ENCODE measurements around the gene SNTB2. TPM values are rescaled to one million over a fixed set of nuclear protein-coding genes. Genes with fewer than 3 reads are reported as not detected.

The SNTB2 gene
- total and polyA plus RNA-seq, 10 of the 15 experiments (the other 5 are each of a cell fraction or from before 2014, with no cell fraction given): 1.2 to 15.7 (median 5.0) TPM

DNA sequence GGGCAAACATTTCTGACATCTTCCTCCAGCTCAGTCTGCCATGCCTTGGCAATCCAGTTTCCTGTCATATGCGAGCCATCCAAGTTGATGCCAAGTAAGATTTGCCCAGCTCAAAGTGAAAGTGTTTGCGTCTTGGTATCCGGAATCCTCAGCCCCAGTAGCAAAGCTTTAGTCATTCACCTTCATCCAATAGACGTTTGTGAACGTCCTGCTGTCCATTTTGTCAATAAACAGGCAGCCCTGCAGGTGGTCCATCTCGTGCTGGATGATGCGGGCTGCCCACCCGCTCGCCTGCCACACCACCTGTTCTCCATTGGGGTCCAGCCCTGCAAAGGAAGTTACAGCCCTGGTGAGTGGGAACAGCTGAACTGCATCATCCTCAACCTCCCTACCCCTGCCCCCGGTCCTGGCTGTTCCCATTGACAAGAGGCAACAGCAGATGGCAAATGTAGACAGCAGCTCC, 141.9 kb downstream of the SNTB2 start:
- DNase-seq (ENCODE audit: low read depth, low spot score): no peak
- SMC1A ChIA-PET (ENCODE audit: uncharacterized antibody, unreplicated experiment): interaction anchor here (1.3 to 1.9 kb wide), 2 partner anchors 11 to 17 kb away, joined by 4 read pairs; no protein-coding TSS in a partner anchor
- H3K4me1 ChIP-seq (ENCODE audit: control insufficient read depth, insufficient read depth, low read length): peaks cover 10% of the 10 kb centered on the region
- under 1% methylated on average over 10 of the region's 10 CpGs for WGBS (ENCODE audit: insufficient coverage, insufficient replicate concordance, low lambda C conversion rate, missing lambda C conversion rate)
- TF ChIP-seq GATAD2B (conservative IDR thresholded peaks at IDR 0.05; ENCODE audit: low read depth): no peak
- 0 out of 2 replicates have a peak, but pooled peaks have one; percentile 18 for TF ChIP-seq SMAD5 (IDR thresholded peaks at IDR 0.05; ENCODE audit: low read depth)
- TF ChIP-seq CHD4 (IDR thresholded peaks at IDR 0.05): no peak
- H2AFZ ChIP-seq (ENCODE audit: control insufficient read depth, low read depth, low read length): no peak overlapping the region
- BruUV-seq (replicated peaks): no TSS peak
- intact Hi-C loops (cut with micrococcal nuclease; ENCODE audit: unreplicated experiment): no loop called here
- H3K4me3 ChIP-seq: peak overlapping the region; percentile 89
- peaks cover 8% of the 10 kb centered on the region; the same call in 1 of the 2 replicates for H4K20me1 ChIP-seq (ENCODE audit: control insufficient read depth, insufficient read depth)
- RAD21 ChIA-PET (ENCODE audit: unreplicated experiment): no interaction called here
- CTCF ChIA-PET: interaction anchor here (1.1 to 2.3 kb wide), 4 partner anchors 10 to 67 kb away, joined by 3 to 9 read pairs (median 7); partner anchors contain the start of gene COG8
- no peak for ATAC-seq
- H3K27me3 ChIP-seq (replicated peaks in 1 of 2; ENCODE audit: control insufficient read depth in 2 of 2, insufficient read depth in 2 of 2, low read length in 1 of 2): no peaks in the 10 kb centered on the region
- peaks cover 13 to 29% of the 10 kb centered on the region in 2 experiments for H3K36me3 ChIP-seq (ENCODE audit: control insufficient read depth in 2 of 2, insufficient read depth in 2 of 2, low read length in 1 of 2)
- 0 out of 2 replicates have a peak overlapping the region, but pooled peaks have one; percentile 18 for H3K27ac ChIP-seq (ENCODE audit: control insufficient read depth, insufficient read depth)
- peak overlapping the region; percentile 88 for H3K9ac ChIP-seq (ENCODE audit: control insufficient read depth, insufficient read depth, low read length)
- H3K79me2 ChIP-seq (ENCODE audit: control insufficient read depth, insufficient read depth, low read length): peaks cover 58% of the 10 kb centered on the region
- peak overlapping the region; percentile 74 for H3K4me2 ChIP-seq (ENCODE audit: control insufficient read depth, insufficient read depth)
- POLR2A ChIA-PET: interaction anchor here (1.4 to 6.6 kb wide), 2 partner anchors 11 to 52 kb away, joined by 3 to 42 read pairs; partner anchors contain the start of genes COG8 and NIP7
- FAIRE-seq: no peak
- no peaks in the 10 kb centered on the region for H3K9me3 ChIP-seq (replicated peaks; ENCODE audit: control insufficient read depth, insufficient read depth, low read length)
- in situ Hi-C loops (cut with MboI): no loop called here

DNA sequence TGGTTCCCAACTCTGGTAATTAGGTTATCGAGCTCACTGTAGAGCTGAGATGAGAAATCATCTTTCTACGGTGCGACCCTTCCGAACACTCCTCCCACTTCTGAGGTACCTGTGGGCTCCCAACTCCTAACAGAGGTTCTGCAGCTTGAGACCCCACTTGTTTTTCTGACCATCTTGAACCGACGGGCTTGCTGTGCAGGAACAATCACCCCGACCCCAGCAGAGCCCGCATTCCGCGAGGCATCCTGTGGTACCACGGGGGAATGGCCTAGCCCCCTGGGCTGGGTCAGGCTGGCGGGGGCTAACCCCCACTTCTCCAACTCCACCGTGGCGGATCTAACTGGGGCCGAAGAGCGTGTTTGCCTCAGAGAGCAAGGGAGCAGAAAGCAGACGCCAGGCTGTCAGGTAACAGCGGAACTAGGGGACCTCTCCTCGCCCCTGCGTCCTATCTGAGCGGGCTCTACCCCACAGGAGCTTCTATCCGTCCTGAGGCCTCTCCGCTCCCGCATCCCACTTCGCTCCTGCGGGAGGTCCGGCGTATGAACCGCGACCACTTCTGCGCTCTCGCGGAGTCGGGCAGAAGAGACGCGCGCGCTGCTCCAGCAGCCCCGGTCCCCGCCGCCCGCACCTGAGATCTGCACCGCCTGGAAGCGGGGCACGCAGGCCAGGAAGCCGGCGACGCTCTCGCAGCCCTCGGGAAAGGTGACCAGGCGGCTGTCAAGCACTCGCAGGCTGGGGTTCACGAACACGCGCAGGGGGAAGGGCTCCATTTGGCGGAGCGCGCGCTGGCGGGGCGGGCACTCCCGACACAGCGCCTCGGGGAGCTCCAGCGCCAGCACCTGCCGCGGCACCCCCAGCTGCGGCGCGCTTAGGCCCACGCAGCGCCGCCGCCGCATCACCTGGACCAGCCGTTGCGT, 142.7 kb downstream of the SNTB2 start:
- ChIA-PET RAD21 (ENCODE audit: unreplicated experiment) (interaction anchor here (0.6 to 1.2 kb wide), 3 partner anchors 11 to 142 kb away, joined by 3 to 5 read pairs (median 3); partner anchors contain the start of gene NIP7), SMC1A (ENCODE audit: uncharacterized antibody, unreplicated experiment) (interaction anchor here (0.6 to 1.9 kb wide), 5 partner anchors 11 to 425 kb away, joined by 3 to 5 read pairs (median 4); partner anchors contain the start of gene NOB1), POLR2A (interaction anchor here (0.6 to 6.6 kb wide), 3 partner anchors 10 to 51 kb away, joined by 3 to 42 read pairs (median 3); partner anchors contain the start of genes COG8 and NIP7), CTCF (interaction anchor here (1.1 to 2.3 kb wide), 3 partner anchors 9 to 67 kb away, joined by 6 to 9 read pairs (median 8); partner anchors contain the start of gene COG8)
- peaks cover 54% of the 10 kb centered on the region for H3K79me2 ChIP-seq (ENCODE audit: control insufficient read depth, insufficient read depth, low read length)
- peak overlapping the region; percentile 89 for H3K4me3 ChIP-seq
- BruUV-seq (replicated peaks): no TSS peak
- no peak for DNase-seq (ENCODE audit: low read depth, low spot score)
- in situ Hi-C loops (cut with MboI): no loop called here
- peaks cover 8% of the 10 kb centered on the region; the same call in 1 of the 2 replicates for H4K20me1 ChIP-seq (ENCODE audit: control insufficient read depth, insufficient read depth)
- no peak for FAIRE-seq
- no peaks in the 10 kb centered on the region for H3K9me3 ChIP-seq (replicated peaks; ENCODE audit: control insufficient read depth, insufficient read depth, low read length)
- peak overlapping the region; percentile 82 for H3K27ac ChIP-seq (ENCODE audit: control insufficient read depth, insufficient read depth)
- H3K36me3 ChIP-seq (ENCODE audit: control insufficient read depth in 2 of 2, insufficient read depth in 2 of 2, low read length in 1 of 2): peaks cover 10 to 31% of the 10 kb centered on the region in 2 experiments
- 2% methylated on average over 77 of the region's 77 CpGs for WGBS (ENCODE audit: insufficient coverage, insufficient replicate concordance, low lambda C conversion rate, missing lambda C conversion rate)
- ATAC-seq: peak; percentile 56
- H2AFZ ChIP-seq (ENCODE audit: control insufficient read depth, low read depth, low read length): peak overlapping the region; percentile 73
- H3K4me1 ChIP-seq (ENCODE audit: control insufficient read depth, insufficient read depth, low read length): peaks cover 10% of the 10 kb centered on the region
- H3K9ac ChIP-seq (ENCODE audit: control insufficient read depth, insufficient read depth, low read length): peak overlapping the region; percentile 88
- peak overlapping the region; percentile 74 for H3K4me2 ChIP-seq (ENCODE audit: control insufficient read depth, insufficient read depth)
- intact Hi-C loops (cut with micrococcal nuclease; ENCODE audit: unreplicated experiment): loop anchor here (1.0 to 10.0 kb wide), 2 partner anchors 10 to 425 kb away; partner anchors contain the start of genes COG8, NIP7 and NOB1
- no peaks in the 10 kb centered on the region for H3K27me3 ChIP-seq (replicated peaks in 1 of 2; ENCODE audit: control insufficient read depth in 2 of 2, insufficient read depth in 2 of 2, low read length in 1 of 2)
- no peak for TF ChIP-seq MTA3 (IDR thresholded peaks at IDR 0.05; ENCODE audit: borderline replicate concordance, low read length)
- TF ChIP-seq TCF3 (IDR thresholded peaks at IDR 0.05; ENCODE audit: borderline replicate concordance, insufficient read depth, low read depth, low read length): 0 out of 2 replicates have a peak, but pooled peaks have one; percentile 23
- TF ChIP-seq, protein P1, sequence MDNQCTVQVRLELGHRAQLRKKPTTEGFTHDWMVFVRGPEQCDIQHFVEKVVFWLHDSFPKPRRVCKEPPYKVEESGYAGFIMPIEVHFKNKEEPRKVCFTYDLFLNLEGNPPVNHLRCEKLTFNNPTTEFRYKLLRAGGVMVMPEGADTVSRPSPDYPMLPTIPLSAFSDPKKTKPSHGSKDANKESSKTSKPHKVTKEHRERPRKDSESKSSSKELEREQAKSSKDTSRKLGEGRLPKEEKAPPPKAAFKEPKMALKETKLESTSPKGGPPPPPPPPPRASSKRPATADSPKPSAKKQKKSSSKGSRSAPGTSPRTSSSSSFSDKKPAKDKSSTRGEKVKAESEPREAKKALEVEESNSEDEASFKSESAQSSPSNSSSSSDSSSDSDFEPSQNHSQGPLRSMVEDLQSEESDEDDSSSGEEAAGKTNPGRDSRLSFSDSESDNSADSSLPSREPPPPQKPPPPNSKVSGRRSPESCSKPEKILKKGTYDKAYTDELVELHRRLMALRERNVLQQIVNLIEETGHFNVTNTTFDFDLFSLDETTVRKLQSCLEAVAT (IDR thresholded peaks at IDR 0.05): 0 out of 2 replicates have a peak, but pooled peaks have one; percentile 27
- TF ChIP-seq SMC3 (IDR thresholded peaks at IDR 0.05; ENCODE audit: borderline replicate concordance, low read length): no peak
- no peak for TF ChIP-seq CHD2 (IDR thresholded peaks at IDR 0.05; ENCODE audit: borderline replicate concordance, low read depth, low read length)
- TF ChIP-seq CREB1 (IDR thresholded peaks at IDR 0.05; ENCODE audit: low read depth): no peak
- TF ChIP-seq HDAC6 (IDR thresholded peaks at IDR 0.05; ENCODE audit: unreplicated experiment): peak; percentile 48
- no peak for TF ChIP-seq ESRRA (IDR thresholded peaks at IDR 0.05; ENCODE audit: low read length)
- 0 out of 3 replicates have a peak, but pooled peaks have one; percentile 2 for TF ChIP-seq POU2F2 (IDR thresholded peaks at IDR 0.05; ENCODE audit: borderline replicate concordance, low read depth, low read length)
- TF ChIP-seq TCF12 (IDR thresholded peaks at IDR 0.05; ENCODE audit: low read depth, low read length): peak; percentile 63; the same call in 1 of the 2 replicates
- TF ChIP-seq SMAD5 (IDR thresholded peaks at IDR 0.05; ENCODE audit: low read depth): peak; percentile 17; the same call in 1 of the 2 replicates
